CD4-positive, CD25-positive, alpha-beta regulatory T cell (primary cell): ENCODE measurements around the gene TRAPPC11. TPM values are rescaled to one million over a fixed set of nuclear protein-coding genes. Genes with fewer than 3 reads are reported as not detected.

Experiments
- ATAC-seq, 2 donors: fragments of 150-1000 bp; cut with Tn5 transposase; one replicate each; pipeline ENCODE4 v1.10.0; 2021; ENCODE audit warnings: low read depth in 2 of 2, moderate number of reproducible peaks in 2 of 2, moderate library complexity in 1 of 2
- DNase-seq, 3 donors: peaks; one replicate each; pipeline versions ENCODE4 v3.0.0 to v3.0.0-alpha.2; 2012 to 2022; ENCODE audit warnings: mixed read lengths in 1 of 3
- H3K27ac ChIP-seq: one replicate; pipeline ENCODE4 v1.7.0; 2013; ENCODE audit warnings: mild to moderate bottlenecking, low read length; ENCODE audit not compliant: insufficient read depth, poor library complexity, severe bottlenecking
- H3K27me3 ChIP-seq: one replicate; pipeline ENCODE4 v1.7.0; 2013; ENCODE audit warnings: low read length; ENCODE audit not compliant: control insufficient read depth, insufficient read depth
- H3K36me3 ChIP-seq: one replicate; pipeline ENCODE4 v1.7.0; 2013; ENCODE audit warnings: mild to moderate bottlenecking, low read length, moderate library complexity; ENCODE audit not compliant: control insufficient read depth, insufficient read depth
- H3K4me1 ChIP-seq: 2 replicates; pipeline ENCODE4 v1.7.0; 2013; ENCODE audit warnings: mild to moderate bottlenecking, low read length; ENCODE audit not compliant: insufficient read depth, control insufficient read depth, poor library complexity, severe bottlenecking
- H3K4me3 ChIP-seq: one replicate; pipeline ENCODE4 v1.7.0; 2013; ENCODE audit warnings: low read depth, mild to moderate bottlenecking, low read length, moderate library complexity
- H3K9me3 ChIP-seq, 2 experiments: 1 replicate in 1 of 2; 2 replicates in 1 of 2; pipeline ENCODE4 v1.7.0; 2013; ENCODE audit warnings: low read length in 2 of 2, mild to moderate bottlenecking in 1 of 2, moderate library complexity in 1 of 2; ENCODE audit not compliant: control insufficient read depth in 2 of 2
- H3K27ac Mint-ChIP-seq, 3 donors: one replicate each; pipeline ENCODE4 v1.8.0; 2020 to 2022; ENCODE audit warnings: mild to moderate bottlenecking in 3 of 3, mixed read lengths in 3 of 3, moderate library complexity in 2 of 3
- H3K27me3 Mint-ChIP-seq: one replicate; pipeline ENCODE4 v1.8.0; 2022; ENCODE audit warnings: mild to moderate bottlenecking, mixed read lengths
- H3K36me3 Mint-ChIP-seq: one replicate; pipeline ENCODE4 v1.8.0; 2020; ENCODE audit warnings: mixed read lengths
- H3K4me1 Mint-ChIP-seq, 4 donors: one replicate each; pipeline ENCODE4 v1.8.0; 2020 to 2022; ENCODE audit warnings: mixed read lengths in 4 of 4, mild to moderate bottlenecking in 1 of 4
- H3K4me3 Mint-ChIP-seq, 4 donors: one replicate each; pipeline ENCODE4 v1.8.0; 2020 to 2022; ENCODE audit warnings: mild to moderate bottlenecking in 4 of 4, mixed read lengths in 4 of 4, moderate library complexity in 3 of 4
- H3K9me3 Mint-ChIP-seq, 7 donors: one replicate each; pipeline ENCODE4 v1.8.0; 2020 to 2022; ENCODE audit warnings: mixed read lengths in 7 of 7, mild to moderate bottlenecking in 3 of 7, moderate library complexity in 2 of 7
- polyA plus RNA-seq, 4 donors: library from polyadenylated mRNA; unstranded; fragments of 300-500 nt; fragmentation: Illumina TruSeq; gene quantifications; one replicate each; pipeline ENCODE4 v1.2.3, GENCODE V29; 2021
- total RNA-seq: library from RNA; stranded (reverse); gene quantifications from one replicate; pipeline ENCODE4 v1.2.3, GENCODE V29; 2022

TRAPPC11 gene
- total and polyA plus RNA-seq, 5 donors from 2014 or later: 18.4 to 33.4 (median 22.0) TPM

DNA sequence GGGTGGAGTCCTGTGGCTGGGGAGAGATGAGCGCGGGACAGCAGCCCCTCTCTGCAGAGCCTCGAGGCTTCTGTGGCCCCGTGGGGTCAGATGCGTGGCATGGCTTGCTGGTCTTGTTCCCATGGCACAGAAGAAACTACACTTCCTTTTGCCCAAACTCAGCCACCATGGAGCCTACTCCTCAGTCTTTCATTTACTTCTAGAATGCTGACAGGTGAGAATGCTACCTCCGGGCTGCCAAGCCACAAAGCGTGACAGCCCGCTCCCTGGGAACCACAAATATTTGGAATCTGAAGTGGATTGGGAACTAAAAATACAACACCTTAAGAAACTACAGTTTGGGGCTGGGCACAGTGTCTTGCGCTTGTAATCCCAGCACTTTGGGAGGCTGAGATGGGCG is 98.0 kb downstream of the TRAPPC11 start:
- Histone ChIP-seq H3K4me1 (no peaks in the 10 kb centered on the region), H3K4me3 (no peak overlapping the region), H3K9me3 (no peaks in the 10 kb centered on the region), H3K27me3 (peaks cover 2% of the 10 kb centered on the region), H3K27ac (no peak overlapping the region), H3K36me3 (no peaks in the 10 kb centered on the region)
- peaks cover 5% of the 10 kb centered on the region for H3K27me3 Mint-ChIP-seq
- peaks cover 0 to 2% (median 0%) of the 10 kb centered on the region in 7 donors for H3K9me3 Mint-ChIP-seq
- H3K4me1 Mint-ChIP-seq: no peaks in the 10 kb centered on the region
- H3K36me3 Mint-ChIP-seq: no peaks in the 10 kb centered on the region
- no peak overlapping the region for H3K4me3 Mint-ChIP-seq
- no peak overlapping the region for H3K27ac Mint-ChIP-seq
- DNase-seq (no peak), ATAC-seq (no peak)

DNA sequence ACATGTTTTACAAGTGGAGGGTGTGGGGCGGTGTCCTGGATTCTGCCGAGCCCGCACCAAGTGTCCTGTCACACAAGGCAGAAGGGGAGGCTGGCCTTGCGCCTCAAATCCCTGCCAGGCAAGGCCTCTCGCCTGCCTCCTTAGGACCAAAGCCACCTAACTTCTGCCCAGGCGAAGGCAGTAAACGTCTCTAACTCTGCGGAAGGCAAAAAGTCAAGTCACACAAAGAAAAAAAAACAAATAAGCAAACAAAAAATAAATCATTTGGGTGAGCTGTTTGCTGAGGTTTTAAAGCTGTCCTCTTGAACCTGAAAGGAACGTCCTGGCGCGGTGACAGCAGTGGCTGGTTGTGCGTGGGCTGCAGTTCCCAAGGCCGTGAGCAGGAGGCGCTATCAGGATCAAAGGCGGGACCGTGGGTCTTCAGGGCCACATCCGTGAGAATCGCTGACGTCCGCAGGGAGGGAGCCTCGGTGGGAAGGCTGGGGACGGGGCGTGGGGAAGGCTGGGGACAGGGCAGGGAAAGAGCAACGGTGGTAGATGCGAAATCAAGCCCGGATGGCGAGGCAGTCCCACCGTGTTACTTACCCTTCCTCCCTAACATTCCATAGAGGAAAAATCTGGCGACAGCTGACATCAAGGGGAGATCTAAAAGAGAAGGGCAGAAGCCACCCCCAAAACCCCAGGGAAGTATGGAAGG is 99.1 kb downstream of the TRAPPC11 start:
- H3K36me3 ChIP-seq: no peaks in the 10 kb centered on the region
- Mint-ChIP-seq H3K27me3 (peaks cover 5% of the 10 kb centered on the region), H3K4me3 (no peak overlapping the region), H3K4me1 (no peaks in the 10 kb centered on the region), H3K27ac (no peak overlapping the region), H3K36me3 (no peaks in the 10 kb centered on the region), H3K9me3 (no peaks in the 10 kb centered on the region)
- peaks cover 4% of the 10 kb centered on the region for H3K27me3 ChIP-seq
- DNase-seq: no peak
- no peak for ATAC-seq
- no peaks in the 10 kb centered on the region for H3K4me1 ChIP-seq
- H3K4me3 ChIP-seq: no peak overlapping the region
- no peaks in the 10 kb centered on the region for H3K9me3 ChIP-seq
- H3K27ac ChIP-seq: no peak overlapping the region

DNA sequence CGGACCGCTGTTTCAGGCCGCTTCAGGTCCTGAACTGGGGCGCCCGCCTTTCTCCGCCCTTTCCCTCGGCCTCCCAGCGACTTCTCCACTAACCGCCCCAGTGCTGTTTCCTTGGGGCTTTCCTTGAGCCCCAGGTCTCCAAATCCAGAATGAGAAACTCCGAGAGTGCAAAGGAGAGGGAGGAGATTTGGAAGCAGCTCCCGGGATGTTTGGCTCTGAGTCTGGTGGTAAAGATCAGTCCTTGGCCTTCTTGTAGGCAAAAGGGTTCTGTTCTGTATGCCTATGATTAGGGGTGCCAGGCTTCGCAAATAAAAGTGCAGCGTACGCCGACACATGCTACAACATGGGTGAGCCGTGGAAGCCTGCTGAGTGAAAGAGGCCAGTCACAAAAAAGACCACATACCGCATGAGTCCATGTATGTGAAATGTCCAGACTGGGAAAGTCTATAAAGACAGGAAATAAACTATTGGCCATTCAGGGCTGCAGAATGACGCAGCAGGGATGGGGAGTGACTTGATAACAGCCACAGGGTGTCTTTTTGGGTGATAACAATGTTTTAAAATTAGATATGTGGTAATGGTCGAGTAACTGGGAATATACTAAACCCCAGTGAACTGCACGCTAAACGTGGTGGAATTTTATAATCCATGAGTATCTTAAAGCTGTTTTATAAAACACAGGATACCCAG is 99.8 kb downstream of the TRAPPC11 start:
- H3K36me3 Mint-ChIP-seq: no peaks in the 10 kb centered on the region
- H3K9me3 ChIP-seq: no peaks in the 10 kb centered on the region

DNA sequence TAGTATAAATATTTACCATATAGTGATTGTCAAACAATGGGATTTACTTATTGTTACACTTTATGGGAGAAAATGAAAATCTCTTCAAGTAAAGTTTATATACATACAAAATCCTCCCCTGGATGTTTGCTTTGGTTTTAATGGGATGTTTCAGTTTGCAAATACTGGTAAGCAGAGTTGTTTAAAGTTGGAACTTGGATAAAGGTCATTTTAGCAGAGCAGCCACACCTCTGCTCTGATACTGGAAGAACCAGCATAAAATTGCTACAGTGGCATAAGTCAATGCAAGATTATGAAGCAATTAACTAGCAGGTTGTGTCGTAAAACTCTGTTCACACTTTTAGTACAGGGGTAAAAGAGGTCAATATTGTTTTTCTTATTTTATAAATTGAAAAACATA is 101.2 kb downstream of the TRAPPC11 start:
- Mint-ChIP-seq H3K4me1 (no peaks in the 10 kb centered on the region), H3K36me3 (no peaks in the 10 kb centered on the region), H3K27ac (no peak overlapping the region), H3K4me3 (no peak overlapping the region), H3K9me3 (no peaks in the 10 kb centered on the region), H3K27me3 (peaks cover 14% of the 10 kb centered on the region)
- Histone ChIP-seq H3K27me3 (peaks cover 4% of the 10 kb centered on the region), H3K27ac (no peak overlapping the region), H3K4me3 (no peak overlapping the region), H3K36me3 (no peaks in the 10 kb centered on the region), H3K4me1 (no peaks in the 10 kb centered on the region), H3K9me3 (no peaks in the 10 kb centered on the region)
- no peak for DNase-seq
- ATAC-seq: no peak

More for the DNA sequence above, 99.8 kb downstream of the TRAPPC11 start:
- Mint-ChIP-seq H3K27me3 (peaks cover 5% of the 10 kb centered on the region), H3K9me3 (no peaks in the 10 kb centered on the region), H3K27ac (no peak overlapping the region), H3K4me3 (no peak overlapping the region), H3K4me1 (no peaks in the 10 kb centered on the region)
- Histone ChIP-seq H3K4me1 (no peaks in the 10 kb centered on the region), H3K36me3 (no peaks in the 10 kb centered on the region), H3K27ac (no peak overlapping the region), H3K27me3 (peaks cover 4% of the 10 kb centered on the region), H3K4me3 (no peak overlapping the region)
- ATAC-seq (no peak), DNase-seq (no peak)

Other genes starting within 250 kb of the TRAPPC11 start
- gene CDKN2AIP, start 214.7 kb upstream of the TRAPPC11 start, total RNA-seq: 32.5 TPM
- 10 to 100 TPM; 23.0 to 46.4 (median 36.1) TPM for gene CDKN2AIP, start 214.7 kb upstream of the TRAPPC11 start, polyA plus RNA-seq
- gene ING2, start 154.2 kb upstream of the TRAPPC11 start, total RNA-seq: 14.6 TPM
- gene ING2, start 154.2 kb upstream of the TRAPPC11 start, polyA plus RNA-seq: 10 to 100 TPM in 3 of 4 donors, 1 to 10 TPM in 1; 9.1 to 17.2 (median 12.5) TPM
- 9.9 TPM for gene RWDD4, start 108 bp upstream of the TRAPPC11 start, total RNA-seq
- 10 to 100 TPM; 15.6 to 26.6 (median 19.7) TPM for gene RWDD4, start 108 bp upstream of the TRAPPC11 start, polyA plus RNA-seq
- gene STOX2, start 246.0 kb downstream of the TRAPPC11 start, total RNA-seq: not detected
- not detected for gene STOX2, start 246.0 kb downstream of the TRAPPC11 start, polyA plus RNA-seq